Measurements from ENCODE around the gene SLC6A15. TPM values are rescaled to one million over a fixed set of nuclear protein-coding genes. Genes with fewer than 3 reads are reported as not detected.

Gene SLC6A15
- total RNA-seq (not detected), polyA plus RNA-seq (not detected), total RNA-seq (0 to 0.13 (median 0) reads per million in 6 experiments)

- DNase-seq (no peak), ATAC-seq (peak in 1 of 2 donors; percentile 30)
- H3K4me3 Mint-ChIP-seq = peak within 1 kb of the TSS; percentile 3 to 69 (median 52)
- peaks cover 0 to 9% (median 0%) of the 10 kb centered on the region in 9 donors for H3K9me3 Mint-ChIP-seq
- peaks cover 0 to 24% (median 15%) of the 10 kb centered on the region in 4 donors for H3K4me1 Mint-ChIP-seq
- peak within 1 kb of the TSS in 1 of 10 donors; percentile 68 for H3K27ac Mint-ChIP-seq
- peaks cover 22 to 53% (median 37%) of the 10 kb centered on the region in 5 donors for H3K27me3 Mint-ChIP-seq
- H3K36me3 Mint-ChIP-seq = no peaks in the 10 kb centered on the region
- POLR2A ChIA-PET = no interaction called here
Observed at GRCh38 chr12:84912198-84913128, at the start of gene SLC6A15. Gene SLC6A15 (minus strand): TSS chr12:84912799. CDS start chr12:84892120, 20,679 bp downstream.

GRCh38 chr12:84960918-84961317, 48.3 kb upstream of the SLC6A15 start:
- Mint-ChIP-seq H3K27ac (no peak overlapping the region), H3K9me3 (peaks cover 0 to 6% (median 0%) of the 10 kb centered on the region in 9 donors), H3K36me3 (no peaks in the 10 kb centered on the region), H3K27me3 (peaks cover 0 to 2% (median 0%) of the 10 kb centered on the region in 5 donors), H3K4me3 (no peak overlapping the region), H3K4me1 (no peaks in the 10 kb centered on the region)
- DNase-seq (no peak), ATAC-seq (no peak)
- POLR2A ChIA-PET = no interaction called here

GRCh38 chr12:84955298-84955697, 42.7 kb upstream of the SLC6A15 start:
- Mint-ChIP-seq H3K4me3 (no peak overlapping the region), H3K27ac (no peak overlapping the region), H3K9me3 (peaks cover 0 to 9% (median 0%) of the 10 kb centered on the region in 9 donors), H3K4me1 (no peaks in the 10 kb centered on the region), H3K36me3 (no peaks in the 10 kb centered on the region), H3K27me3 (peaks cover 0 to 4% (median 2%) of the 10 kb centered on the region in 5 donors)
- POLR2A ChIA-PET = no interaction called here
- DNase-seq = no peak
- ATAC-seq = no peak

GRCh38 chr12:84954415-84954814, 41.8 kb upstream of the SLC6A15 start:
- no peak for ATAC-seq

GRCh38 chr12:84950971-84951546, 38.5 kb upstream of the SLC6A15 start:
- POLR2A ChIA-PET = no interaction called here
- H3K9me3 Mint-ChIP-seq = peaks cover 0 to 9% (median 0%) of the 10 kb centered on the region in 9 donors
- peaks cover 0 to 4% (median 2%) of the 10 kb centered on the region in 5 donors for H3K27me3 Mint-ChIP-seq
- H3K4me3 Mint-ChIP-seq = no peak overlapping the region
- DNase-seq (no peak), ATAC-seq (no peak)
- H3K27ac Mint-ChIP-seq = no peak overlapping the region
- H3K36me3 Mint-ChIP-seq = no peaks in the 10 kb centered on the region
- H3K4me1 Mint-ChIP-seq = no peaks in the 10 kb centered on the region

More at GRCh38 chr12:84954415-84954814, 41.8 kb upstream of the SLC6A15 start:
- Mint-ChIP-seq H3K9me3 (peaks cover 0 to 9% (median 0%) of the 10 kb centered on the region in 9 donors), H3K36me3 (no peaks in the 10 kb centered on the region), H3K27ac (no peak overlapping the region), H3K4me1 (no peaks in the 10 kb centered on the region), H3K4me3 (no peak overlapping the region), H3K27me3 (peaks cover 0 to 7% (median 2%) of the 10 kb centered on the region in 5 donors)
- POLR2A ChIA-PET = no interaction called here
- no peak for DNase-seq

GRCh38 chr12:84946753-84947152, 34.2 kb upstream of the SLC6A15 start:
- no peak overlapping the region for H3K4me3 Mint-ChIP-seq
- DNase-seq (no peak), ATAC-seq (no peak)
- POLR2A ChIA-PET = no interaction called here
- H3K9me3 Mint-ChIP-seq = peaks cover 0 to 10% (median 0%) of the 10 kb centered on the region in 9 donors
- H3K4me1 Mint-ChIP-seq = no peaks in the 10 kb centered on the region
- H3K27ac Mint-ChIP-seq = no peak overlapping the region
- H3K36me3 Mint-ChIP-seq = no peaks in the 10 kb centered on the region
- peaks cover 0 to 4% (median 2%) of the 10 kb centered on the region in 5 donors for H3K27me3 Mint-ChIP-seq

- H3K27me3 Mint-ChIP-seq = peaks cover 0 to 4% (median 2%) of the 10 kb centered on the region in 5 donors
- POLR2A ChIA-PET = no interaction called here
- DNase-seq = no peak
Observed at GRCh38 chr12:84937415-84937814, 24.8 kb upstream of the SLC6A15 start.

GRCh38 chr12:84929501-84929900, 16.9 kb upstream of the SLC6A15 start:
- ATAC-seq (no peak), DNase-seq (no peak)
- Mint-ChIP-seq H3K27ac (no peak overlapping the region), H3K36me3 (no peaks in the 10 kb centered on the region), H3K4me3 (no peak overlapping the region), H3K4me1 (no peaks in the 10 kb centered on the region), H3K27me3 (peaks cover 0 to 16% (median 3%) of the 10 kb centered on the region in 5 donors), H3K9me3 (peaks cover 0 to 9% (median 2%) of the 10 kb centered on the region in 9 donors)
- POLR2A ChIA-PET = no interaction called here

More at GRCh38 chr12:84937415-84937814, 24.8 kb upstream of the SLC6A15 start:
- no peaks in the 10 kb centered on the region for H3K4me1 Mint-ChIP-seq
- no peaks in the 10 kb centered on the region for H3K36me3 Mint-ChIP-seq
- H3K9me3 Mint-ChIP-seq = peaks cover 0 to 19% (median 3%) of the 10 kb centered on the region in 9 donors
- ATAC-seq = no peak
- H3K4me3 Mint-ChIP-seq = no peak overlapping the region
- no peak overlapping the region for H3K27ac Mint-ChIP-seq

GRCh38 chr12:84924981-84925380, 12.4 kb upstream of the SLC6A15 start:
- Mint-ChIP-seq H3K9me3 (no peaks in the 10 kb centered on the region), H3K27ac (peak overlapping the region in 1 of 10 donors; percentile 78), H3K4me1 (no peaks in the 10 kb centered on the region), H3K36me3 (no peaks in the 10 kb centered on the region), H3K27me3 (peaks cover 0 to 10% (median 3%) of the 10 kb centered on the region in 5 donors), H3K4me3 (no peak overlapping the region)
- no peak for ATAC-seq
- POLR2A ChIA-PET = no interaction called here
- DNase-seq = no peak

GRCh38 chr12:84922693-84923092, 10.1 kb upstream of the SLC6A15 start:
- Mint-ChIP-seq H3K27me3 (peaks cover 0 to 5% (median 3%) of the 10 kb centered on the region in 5 donors), H3K9me3 (no peaks in the 10 kb centered on the region), H3K4me1 (no peaks in the 10 kb centered on the region), H3K4me3 (no peak overlapping the region), H3K27ac (no peak overlapping the region), H3K36me3 (no peaks in the 10 kb centered on the region)
- DNase-seq (no peak), ATAC-seq (no peak)
- POLR2A ChIA-PET = no interaction called here

- H3K27me3 Mint-ChIP-seq = peaks cover 0 to 7% (median 6%) of the 10 kb centered on the region in 5 donors
- no peak overlapping the region for H3K27ac Mint-ChIP-seq
- no peaks in the 10 kb centered on the region for H3K9me3 Mint-ChIP-seq
- ATAC-seq = no peak
- no peak for DNase-seq
- POLR2A ChIA-PET = no interaction called here
- no peaks in the 10 kb centered on the region for H3K4me1 Mint-ChIP-seq
- no peak overlapping the region for H3K4me3 Mint-ChIP-seq
- H3K36me3 Mint-ChIP-seq = no peaks in the 10 kb centered on the region
Observed at GRCh38 chr12:84920331-84920730, 7.7 kb upstream of the SLC6A15 start.

- Mint-ChIP-seq H3K4me1 (no peaks in the 10 kb centered on the region), H3K36me3 (no peaks in the 10 kb centered on the region), H3K27me3 (peaks cover 4 to 10% (median 7%) of the 10 kb centered on the region in 5 donors), H3K4me3 (no peak overlapping the region), H3K9me3 (peaks cover 0 to 3% (median 0%) of the 10 kb centered on the region in 9 donors), H3K27ac (no peak overlapping the region)
- POLR2A ChIA-PET = no interaction called here
- ATAC-seq (no peak), DNase-seq (no peak)
Observed at GRCh38 chr12:84919271-84919670, 6.7 kb upstream of the SLC6A15 start.

GRCh38 chr12:84913129-84913515, 523 bp upstream of the SLC6A15 start:
- H3K27me3 Mint-ChIP-seq = peaks cover 22 to 53% (median 38%) of the 10 kb centered on the region in 5 donors

More at GRCh38 chr12:84913129-84913515, 523 bp upstream of the SLC6A15 start:
- H3K9me3 Mint-ChIP-seq = peaks cover 0 to 9% (median 0%) of the 10 kb centered on the region in 9 donors
- no peak for ATAC-seq
- peaks cover 0 to 24% (median 15%) of the 10 kb centered on the region in 4 donors for H3K4me1 Mint-ChIP-seq
- no peaks in the 10 kb centered on the region for H3K36me3 Mint-ChIP-seq
- POLR2A ChIA-PET = no interaction called here
- H3K4me3 Mint-ChIP-seq = peak overlapping the region in 1 of 10 donors; percentile 21
- no peak overlapping the region for H3K27ac Mint-ChIP-seq
- DNase-seq = no peak
